Upper lobe of right lung (tissue), 1 donor: ENCODE measurements around the gene KCNV2. TPM values are rescaled to one million over a fixed set of nuclear protein-coding genes. Genes with fewer than 3 reads are reported as not detected.

Source experiments
- ATAC-seq: fragments of 200-7000 bp; cut with Tn5 transposase; one replicate; pipeline ENCODE4 v1.9.1; 2020; ENCODE audit warnings: mild to moderate bottlenecking, moderate library complexity
- DNase-seq: peaks from one replicate; pipeline ENCODE4 v3.0.0-alpha.2; 2020
- H3K27ac ChIP-seq: fragments of 200-600 bp; one replicate; pipeline ENCODE4 v1.8.0; 2022
- H3K27me3 ChIP-seq: fragments of 200-600 bp; one replicate; pipeline ENCODE4 v1.8.0; 2022; ENCODE audit warnings: mild to moderate bottlenecking
- H3K36me3 ChIP-seq: fragments of 200-600 bp; one replicate; pipeline ENCODE4 v1.8.0; 2022
- H3K4me1 ChIP-seq: fragments of 200-600 bp; one replicate; pipeline ENCODE4 v1.8.0; 2022
- H3K4me3 ChIP-seq: fragments of 200-600 bp; one replicate; pipeline ENCODE4 v1.8.0; 2022; ENCODE audit warnings: mild to moderate bottlenecking
- H3K9me3 ChIP-seq: fragments of 200-600 bp; one replicate; pipeline ENCODE4 v1.8.0; 2022
- CTCF ChIP-seq: fragments of 200-600 bp; IDR thresholded peaks from one replicate; pipeline ENCODE4 v1.8.0; 2022; ENCODE audit warnings: antibody characterized with exemption
- intact Hi-C: fragments of 100-400 bp; cut with DNase I; formaldehyde crosslinking; loops from one replicate; pipeline ENCODE4 v1.11.0; 2022
- total RNA-seq: library from RNA; stranded (reverse); fragmentation: NEBNext Ultra II Directional; extraction: Animal tissue kit (Norgen Biotek cat#: 25700); gene quantifications from one replicate; pipeline ENCODE4 v1.2.1, GENCODE V29; 2021
- donor health status: DM: no; HTN: yes; CAD: no; lungs with severe emphysema.

KCNV2 gene
- total RNA-seq, 1 donor from 2014 or later: not detected

- no peak for TF ChIP-seq CTCF
- ATAC-seq (no peak), DNase-seq (no peak)
- no peak overlapping the region for H3K4me3 ChIP-seq
- H3K27ac ChIP-seq: no peak overlapping the region
- no peaks in the 10 kb centered on the region for H3K36me3 ChIP-seq
- H3K4me1 ChIP-seq: no peaks in the 10 kb centered on the region
- H3K9me3 ChIP-seq: no peaks in the 10 kb centered on the region
- H3K27me3 ChIP-seq: no peaks in the 10 kb centered on the region
- intact Hi-C loops: no loop called here
These were observed 26.7 kb downstream of the KCNV2 start for GRCh38 chr9:2743937-2744529.

- ATAC-seq (no peak), DNase-seq (no peak)
- Histone ChIP-seq H3K27ac (no peak overlapping the region), H3K27me3 (no peaks in the 10 kb centered on the region), H3K36me3 (no peaks in the 10 kb centered on the region), H3K9me3 (no peaks in the 10 kb centered on the region), H3K4me3 (no peak overlapping the region), H3K4me1 (no peaks in the 10 kb centered on the region)
- TF ChIP-seq CTCF: no peak
- intact Hi-C loops: no loop called here
These were observed 28.5 kb downstream of the KCNV2 start for GRCh38 chr9:2745560-2746380.

- no peaks in the 10 kb centered on the region for H3K4me1 ChIP-seq
- ATAC-seq: no peak
- no peak overlapping the region for H3K27ac ChIP-seq
- DNase-seq: no peak
- intact Hi-C loops: no loop called here
- H3K9me3 ChIP-seq: no peaks in the 10 kb centered on the region
- no peak for TF ChIP-seq CTCF
- no peaks in the 10 kb centered on the region for H3K36me3 ChIP-seq
- H3K27me3 ChIP-seq: no peaks in the 10 kb centered on the region
- H3K4me3 ChIP-seq: no peak overlapping the region
These were observed 32.2 kb downstream of the KCNV2 start for GRCh38 chr9:2749485-2749884.

- DNase-seq: no peak
- intact Hi-C loops: no loop called here
- no peak for TF ChIP-seq CTCF
- H3K36me3 ChIP-seq: no peaks in the 10 kb centered on the region
- H3K27ac ChIP-seq: no peak overlapping the region
- no peak for ATAC-seq
- no peak overlapping the region for H3K4me3 ChIP-seq
- H3K27me3 ChIP-seq: no peaks in the 10 kb centered on the region
- no peaks in the 10 kb centered on the region for H3K4me1 ChIP-seq
- H3K9me3 ChIP-seq: no peaks in the 10 kb centered on the region
These were observed 38.0 kb downstream of the KCNV2 start for GRCh38 chr9:2755285-2755684.

GRCh38 chr9:2758162-2758897 lies 41.0 kb downstream of the KCNV2 start:
- no peak overlapping the region for H3K4me3 ChIP-seq
- H3K27me3 ChIP-seq: no peaks in the 10 kb centered on the region
- ATAC-seq: no peak
- no peaks in the 10 kb centered on the region for H3K9me3 ChIP-seq
- no peaks in the 10 kb centered on the region for H3K36me3 ChIP-seq
- intact Hi-C loops: no loop called here
- no peak for TF ChIP-seq CTCF
- no peak for DNase-seq
- H3K27ac ChIP-seq: no peak overlapping the region
- no peaks in the 10 kb centered on the region for H3K4me1 ChIP-seq
